Vagina (tissue), 2 donors: ENCODE results near the gene C2CD4B. TPM values are rescaled to one million over a fixed set of nuclear protein-coding genes. Genes with fewer than 3 reads are reported as not detected.

Source experiments
- DNase-seq, 2 donors: peaks; one replicate each; pipeline ENCODE4 v3.0.0-alpha.2; 2017; ENCODE audit errors: extremely low spot score in 2 of 2
- H3K27ac ChIP-seq: fragments of 200-600 bp; sonication (generic); one replicate; pipeline ENCODE4 v1.5.1; 2019
- H3K27me3 ChIP-seq: fragments of 200-600 bp; sonication (generic); one replicate; pipeline ENCODE4 v1.5.1; 2019
- H3K36me3 ChIP-seq, 2 donors: fragments of 200-600 bp; sonication (generic); one replicate each; pipeline ENCODE4 v1.5.1; 2017 to 2019
- H3K4me1 ChIP-seq: fragments of 200-600 bp; sonication (generic); one replicate; pipeline ENCODE4 v1.5.1; 2019
- H3K4me3 ChIP-seq, 2 donors: fragments of 200-600 bp; sonication (generic); 1 replicate in 1 of 2; 2 replicates in 1 of 2; pipeline ENCODE4 v1.5.1; 2016 to 2019
- H3K9me3 ChIP-seq: fragments of 200-600 bp; sonication (generic); one replicate; pipeline ENCODE4 v1.5.1; 2019
- CTCF ChIP-seq, 3 experiments: fragments of 450-650 bp in 2 of 3; fragments of 200-600 bp in 1 of 3; sonication (generic) in 1 of 3; IDR thresholded peaks; one replicate each; pipeline ENCODE4 v1.5.1; 2017 to 2019; ENCODE audit warnings: antibody characterized with exemption in 3 of 3, mild to moderate bottlenecking in 2 of 3, moderate library complexity in 2 of 3
- POLR2A ChIP-seq, 2 donors: fragments of 450-650 bp; IDR thresholded peaks; one replicate each; pipeline ENCODE4 v1.6.1; 2017; ENCODE audit warnings: antibody characterized with exemption in 2 of 2, mild to moderate bottlenecking in 2 of 2, moderate library complexity in 2 of 2
- POLR2AphosphoS5 ChIP-seq, 2 donors: sonication (generic); formaldehyde crosslinking; IDR thresholded peaks; one replicate each; pipeline ENCODE4 v1.9.0; 2017; ENCODE audit warnings: antibody characterized with exemption in 2 of 2, mild to moderate bottlenecking in 2 of 2, low read depth in 1 of 2; ENCODE audit not compliant: insufficient read depth in 1 of 2
- intact Hi-C: fragments of 100-400 bp; cut with DNase I; formaldehyde crosslinking; loops from one replicate; pipeline ENCODE4 v1.15.1; 2023
- total RNA-seq: library from RNA; depleted of rRNA; stranded (reverse); fragments of >200 nt; gene quantifications from one replicate; pipeline ENCODE4 v1.2.3, GENCODE V29; 2016

Gene C2CD4B
- total RNA-seq, 1 donor from 2014 or later = 0.49 TPM

- Histone ChIP-seq H3K27ac (peak overlapping the region; percentile 56), H3K4me3 (peak overlapping the region; percentile 18 to 30), H3K4me1 (peaks cover 18% of the 10 kb centered on the region), H3K36me3 (no peaks in the 10 kb centered on the region), H3K9me3 (no peaks in the 10 kb centered on the region), H3K27me3 (no peaks in the 10 kb centered on the region)
- no peak for TF ChIP-seq CTCF (IDR thresholded peaks at IDR 0.05)
- no peak for TF ChIP-seq POLR2A (IDR thresholded peaks at IDR 0.05)
- peak; percentile 9 to 94 for TF ChIP-seq POLR2AphosphoS5 (IDR thresholded peaks at IDR 0.05; ENCODE audit: insufficient read depth in 1 of 2, low read depth in 1 of 2)
- DNase-seq = no peak
- intact Hi-C loops = no loop called here
These were observed 45.7 kb downstream of the C2CD4B start for GRCh38 chr15:62119227-62119864.

- H3K36me3 ChIP-seq = no peaks in the 10 kb centered on the region
- H3K4me3 ChIP-seq = peak overlapping the region; percentile 18 to 30
- peak overlapping the region; percentile 56 for H3K27ac ChIP-seq
- no peaks in the 10 kb centered on the region for H3K9me3 ChIP-seq
- DNase-seq = no peak
- TF ChIP-seq POLR2AphosphoS5 (IDR thresholded peaks at IDR 0.05; ENCODE audit: insufficient read depth in 1 of 2, low read depth in 1 of 2) = no peak
- no peak for TF ChIP-seq POLR2A (IDR thresholded peaks at IDR 0.05)
- no peak for TF ChIP-seq CTCF (IDR thresholded peaks at IDR 0.05)
- intact Hi-C loops = no loop called here
- H3K4me1 ChIP-seq = peaks cover 18% of the 10 kb centered on the region
- H3K27me3 ChIP-seq = no peaks in the 10 kb centered on the region
These were observed 46.4 kb downstream of the C2CD4B start for GRCh38 chr15:62118520-62119226.

DNA sequence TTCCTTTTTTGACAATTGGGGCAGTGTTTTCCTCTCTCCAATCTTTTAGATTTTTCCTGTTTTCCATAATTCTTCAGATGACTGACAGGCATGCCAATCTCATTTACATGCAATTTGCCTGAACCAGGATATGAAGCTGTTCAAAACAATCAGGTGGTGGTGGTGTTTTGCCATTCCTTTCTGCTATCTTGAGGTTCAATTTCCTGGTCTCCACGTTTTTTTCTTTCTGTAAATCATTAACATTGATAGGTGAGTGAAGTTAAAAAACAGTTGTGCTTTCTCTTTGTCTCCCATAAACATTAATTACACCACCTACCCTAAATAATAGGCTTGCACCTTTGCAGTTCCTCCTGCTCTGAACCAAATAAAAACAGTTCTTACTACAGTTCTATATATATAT, 49.2 kb downstream of the C2CD4B start:
- peaks cover 45% of the 10 kb centered on the region for H3K4me1 ChIP-seq
- no peak overlapping the region for H3K27ac ChIP-seq
- no peaks in the 10 kb centered on the region for H3K27me3 ChIP-seq
- no peaks in the 10 kb centered on the region for H3K36me3 ChIP-seq
- DNase-seq = no peak
- H3K9me3 ChIP-seq = no peaks in the 10 kb centered on the region
- intact Hi-C loops = no loop called here
- no peak overlapping the region for H3K4me3 ChIP-seq
- no peak for TF ChIP-seq POLR2A (IDR thresholded peaks at IDR 0.05)
- TF ChIP-seq CTCF (IDR thresholded peaks at IDR 0.05) = no peak
- TF ChIP-seq POLR2AphosphoS5 (IDR thresholded peaks at IDR 0.05; ENCODE audit: insufficient read depth in 1 of 2, low read depth in 1 of 2) = no peak

Other genes starting within 250 kb of the C2CD4B start
- gene VPS13C, start 104.8 kb downstream of the C2CD4B start, total RNA-seq = 52.5 TPM
- not detected for gene C2CD4A, start 98.3 kb downstream of the C2CD4B start, total RNA-seq
- 48.9 TPM for gene TLN2, start 225.3 kb upstream of the C2CD4B start, total RNA-seq